H1 (cell line): ENCODE measurements around the gene DNAH10.

Source experiments
- CTCF ChIP-seq, 3 experiments: IDR thresholded peaks; 1 replicate in 2 of 3; 2 replicates in 1 of 3; pipeline versions ENCODE4 v1.5.1 to v1.6.1; 2011; ENCODE audit warnings: low read length in 3 of 3, mild to moderate bottlenecking in 3 of 3, inconsistent platforms in 2 of 3, low read depth in 1 of 3, moderate library complexity in 1 of 3; ENCODE audit not compliant: insufficient read depth in 1 of 3; ENCODE audit errors: control extremely low read depth in 1 of 3
- POLR2A ChIP-seq, 2 experiments: IDR thresholded peaks; 1 replicate in 1 of 2; 2 replicates in 1 of 2; pipeline ENCODE4 v1.6.1; 2011; ENCODE audit warnings: low read depth in 2 of 2, low read length in 2 of 2, mild to moderate bottlenecking in 2 of 2; ENCODE audit errors: control extremely low read depth in 1 of 2

GRCh38 chr12:123914726-123915333 is 152.7 kb downstream of the DNAH10 start:
- TF ChIP-seq CTCF (IDR thresholded peaks at IDR 0.05; ENCODE audit: control extremely low read depth in 1 of 3, insufficient read depth in 1 of 3, low read depth in 1 of 3, low read length in 3 of 3) (no peak), POLR2A (IDR thresholded peaks at IDR 0.05; ENCODE audit: control extremely low read depth in 1 of 2, low read depth in 2 of 2, low read length in 2 of 2) (no peak)
